Activated CD4-positive, alpha-beta T cell treated with anti-CD3 and anti-CD28 coated beads, Interleukin-2, amount 10 ng/mL, durations not matched to agents 24 days and 14 days (primary cell): Measurements from ENCODE around the gene CHCHD3. TPM values are rescaled to one million over a fixed set of nuclear protein-coding genes. Genes with fewer than 3 reads are reported as not detected.

Source experiments
- DNase-seq: peaks from one replicate; pipeline ENCODE4 v3.0.0; 2022
- H3K27ac Mint-ChIP-seq: one replicate; pipeline ENCODE4 v1.8.0; 2022; ENCODE audit warnings: mild to moderate bottlenecking, mixed read lengths
- H3K27me3 Mint-ChIP-seq: one replicate; pipeline ENCODE4 v1.8.0; 2022; ENCODE audit warnings: mixed read lengths
- H3K36me3 Mint-ChIP-seq: one replicate; pipeline ENCODE4 v1.8.0; 2022; ENCODE audit warnings: low read depth, mild to moderate bottlenecking, mixed read lengths
- H3K4me1 Mint-ChIP-seq: one replicate; pipeline ENCODE4 v1.8.0; 2021; ENCODE audit warnings: mixed read lengths
- H3K4me3 Mint-ChIP-seq: one replicate; pipeline ENCODE4 v1.8.0; 2022; ENCODE audit warnings: mild to moderate bottlenecking, moderate library complexity, mixed read lengths
- H3K9me3 Mint-ChIP-seq: one replicate; pipeline ENCODE4 v1.8.0; 2021; ENCODE audit warnings: mixed read lengths
- intact Hi-C: fragments of 100-400 bp; cut with micrococcal nuclease; formaldehyde crosslinking; loops from one replicate; pipeline ENCODE4 v1.15.1; 2023
- total RNA-seq: library from RNA; stranded (reverse); gene quantifications from 2 replicates; pipeline ENCODE4 v1.2.3, GENCODE V29; 2022

The CHCHD3 gene
- total RNA-seq, 1 donor from 2014 or later = 76.2 TPM

- Mint-ChIP-seq H3K27me3 (no peaks in the 10 kb centered on the region), H3K4me1 (peaks cover 7% of the 10 kb centered on the region), H3K4me3 (no peak overlapping the region), H3K27ac (no peak overlapping the region), H3K9me3 (peaks cover 4% of the 10 kb centered on the region), H3K36me3 (peaks cover 41% of the 10 kb centered on the region)
- no peak for DNase-seq
- intact Hi-C loops = no loop called here
These were observed 17.6 kb downstream of the CHCHD3 start for GRCh38 chr7:133064082-133064820.

- intact Hi-C loops = no loop called here
- no peak for DNase-seq
- H3K4me1 Mint-ChIP-seq = peaks cover 10% of the 10 kb centered on the region
These were observed 20.1 kb downstream of the CHCHD3 start for GRCh38 chr7:133061792-133062191.

GRCh38 chr7:133061357-133061756, 20.5 kb downstream of the CHCHD3 start:
- no peak overlapping the region for H3K4me3 Mint-ChIP-seq

More at GRCh38 chr7:133061792-133062191, 20.1 kb downstream of the CHCHD3 start:
- Mint-ChIP-seq H3K36me3 (peaks cover 26% of the 10 kb centered on the region), H3K27me3 (no peaks in the 10 kb centered on the region), H3K9me3 (peaks cover 4% of the 10 kb centered on the region), H3K4me3 (no peak overlapping the region), H3K27ac (no peak overlapping the region)

GRCh38 chr7:133060004-133060403, 21.9 kb downstream of the CHCHD3 start:
- Mint-ChIP-seq H3K27me3 (no peaks in the 10 kb centered on the region), H3K9me3 (peaks cover 4% of the 10 kb centered on the region)
- intact Hi-C loops = no loop called here

More at GRCh38 chr7:133061357-133061756, 20.5 kb downstream of the CHCHD3 start:
- intact Hi-C loops = no loop called here
- H3K4me1 Mint-ChIP-seq = peaks cover 12% of the 10 kb centered on the region
- H3K9me3 Mint-ChIP-seq = peaks cover 4% of the 10 kb centered on the region
- no peaks in the 10 kb centered on the region for H3K27me3 Mint-ChIP-seq
- peaks cover 22% of the 10 kb centered on the region for H3K36me3 Mint-ChIP-seq
- H3K27ac Mint-ChIP-seq = no peak overlapping the region
- no peak for DNase-seq

GRCh38 chr7:133059263-133059662, 22.6 kb downstream of the CHCHD3 start:
- H3K4me3 Mint-ChIP-seq = no peak overlapping the region
- intact Hi-C loops = no loop called here
- DNase-seq = no peak
- H3K4me1 Mint-ChIP-seq = peaks cover 12% of the 10 kb centered on the region
- H3K9me3 Mint-ChIP-seq = peaks cover 4% of the 10 kb centered on the region
- H3K27me3 Mint-ChIP-seq = no peaks in the 10 kb centered on the region
- no peak overlapping the region for H3K27ac Mint-ChIP-seq
- peaks cover 17% of the 10 kb centered on the region for H3K36me3 Mint-ChIP-seq

More at GRCh38 chr7:133060004-133060403, 21.9 kb downstream of the CHCHD3 start:
- no peak overlapping the region for H3K27ac Mint-ChIP-seq
- no peak for DNase-seq
- H3K4me3 Mint-ChIP-seq = no peak overlapping the region
- peaks cover 22% of the 10 kb centered on the region for H3K36me3 Mint-ChIP-seq
- H3K4me1 Mint-ChIP-seq = peaks cover 12% of the 10 kb centered on the region

GRCh38 chr7:133056370-133057238, 25.3 kb downstream of the CHCHD3 start:
- Mint-ChIP-seq H3K9me3 (no peaks in the 10 kb centered on the region), H3K4me3 (no peak overlapping the region), H3K4me1 (peaks cover 15% of the 10 kb centered on the region), H3K27ac (no peak overlapping the region), H3K27me3 (no peaks in the 10 kb centered on the region), H3K36me3 (peaks cover 15% of the 10 kb centered on the region)
- no peak for DNase-seq
- intact Hi-C loops = no loop called here

GRCh38 chr7:133054162-133054840, 27.6 kb downstream of the CHCHD3 start:
- Mint-ChIP-seq H3K27me3 (no peaks in the 10 kb centered on the region), H3K4me3 (no peak overlapping the region), H3K9me3 (no peaks in the 10 kb centered on the region), H3K36me3 (peaks cover 3% of the 10 kb centered on the region), H3K27ac (no peak overlapping the region), H3K4me1 (peaks cover 8% of the 10 kb centered on the region)
- DNase-seq = no peak
- intact Hi-C loops = no loop called here

- H3K9me3 Mint-ChIP-seq = no peaks in the 10 kb centered on the region
- H3K36me3 Mint-ChIP-seq = peaks cover 3% of the 10 kb centered on the region
- H3K4me3 Mint-ChIP-seq = no peak overlapping the region
- intact Hi-C loops = no loop called here
- no peak for DNase-seq
- no peaks in the 10 kb centered on the region for H3K27me3 Mint-ChIP-seq
- H3K4me1 Mint-ChIP-seq = peaks cover 8% of the 10 kb centered on the region
- H3K27ac Mint-ChIP-seq = no peak overlapping the region
These were observed 28.5 kb downstream of the CHCHD3 start for GRCh38 chr7:133053321-133053891.

GRCh38 chr7:133052826-133053225, 29.1 kb downstream of the CHCHD3 start:
- Mint-ChIP-seq H3K9me3 (no peaks in the 10 kb centered on the region), H3K36me3 (peaks cover 3% of the 10 kb centered on the region), H3K27ac (no peak overlapping the region), H3K4me1 (peaks cover 8% of the 10 kb centered on the region), H3K4me3 (no peak overlapping the region), H3K27me3 (no peaks in the 10 kb centered on the region)
- intact Hi-C loops = no loop called here
- DNase-seq = no peak

- Mint-ChIP-seq H3K4me1 (peaks cover 8% of the 10 kb centered on the region), H3K27me3 (no peaks in the 10 kb centered on the region)
- intact Hi-C loops = no loop called here
These were observed 29.5 kb downstream of the CHCHD3 start for GRCh38 chr7:133052401-133052756.

GRCh38 chr7:133051719-133052400, 30.0 kb downstream of the CHCHD3 start:
- Mint-ChIP-seq H3K27me3 (no peaks in the 10 kb centered on the region), H3K27ac (no peak overlapping the region), H3K4me1 (peaks cover 6% of the 10 kb centered on the region), H3K4me3 (no peak overlapping the region), H3K9me3 (no peaks in the 10 kb centered on the region), H3K36me3 (peaks cover 3% of the 10 kb centered on the region)
- DNase-seq = no peak
- intact Hi-C loops = no loop called here

More at GRCh38 chr7:133052401-133052756, 29.5 kb downstream of the CHCHD3 start:
- DNase-seq = no peak
- peaks cover 3% of the 10 kb centered on the region for H3K36me3 Mint-ChIP-seq
- no peaks in the 10 kb centered on the region for H3K9me3 Mint-ChIP-seq
- H3K4me3 Mint-ChIP-seq = no peak overlapping the region
- no peak overlapping the region for H3K27ac Mint-ChIP-seq

GRCh38 chr7:133051066-133051465, 30.8 kb downstream of the CHCHD3 start:
- Mint-ChIP-seq H3K4me3 (no peak overlapping the region), H3K27me3 (no peaks in the 10 kb centered on the region), H3K4me1 (peaks cover 4% of the 10 kb centered on the region), H3K9me3 (no peaks in the 10 kb centered on the region), H3K36me3 (peaks cover 5% of the 10 kb centered on the region), H3K27ac (no peak overlapping the region)
- intact Hi-C loops = no loop called here
- no peak for DNase-seq
